Prostate gland (tissue), 2 donors: ENCODE measurements around the gene TMEM131.

Source experiments
- CTCF ChIP-seq, 4 experiments: fragments of 200-600 bp in 2 of 4; fragments of 450-650 bp in 2 of 4; sonication (generic) in 2 of 4; IDR thresholded peaks; 1 replicate in 3 of 4; 2 replicates in 1 of 4; pipeline ENCODE4 v1.5.1; 2016 to 2019; ENCODE audit warnings: antibody characterized with exemption in 4 of 4, mild to moderate bottlenecking in 2 of 4, moderate library complexity in 2 of 4
- POLR2A ChIP-seq: fragments of 450-650 bp; IDR thresholded peaks from one replicate; pipeline ENCODE4 v1.6.1; 2016; ENCODE audit warnings: antibody characterized with exemption, mild to moderate bottlenecking
- POLR2AphosphoS5 ChIP-seq: sonication (generic); formaldehyde crosslinking; IDR thresholded peaks from one replicate; pipeline ENCODE4 v1.6.1; 2017; ENCODE audit warnings: antibody characterized with exemption

- no peak for TF ChIP-seq POLR2A
- no peak for TF ChIP-seq CTCF (IDR thresholded peaks at IDR 0.05)
- no peak for TF ChIP-seq POLR2AphosphoS5
Measured at GRCh38 chr2:97749581-97749980, 246.2 kb downstream of the TMEM131 start.
